MG63 (cell line): ENCODE measurements around the gene ARFGAP1. TPM values are rescaled to one million over a fixed set of nuclear protein-coding genes. Genes with fewer than 3 reads are reported as not detected.
"Not testable (repeated sequence)": the region's sequence is repeated elsewhere in the genome, so short reads cannot be mapped to it uniquely, and the experiment has no call there.

Source experiments
- DNase-seq: peaks from one replicate; pipeline ENCODE4 v3.0.0-alpha.2; 2020
- H3K27me3 ChIP-seq: fragments of 250-450 bp; sonication (Bioruptor Pico); 2 replicates; pipeline ENCODE4 v1.5.1; 2020; ENCODE audit warnings: mild to moderate bottlenecking, moderate library complexity
- H3K36me3 ChIP-seq: fragments of 250-450 bp; sonication (Bioruptor Pico); 2 replicates; pipeline ENCODE4 v1.5.1; 2020; ENCODE audit warnings: mild to moderate bottlenecking, moderate library complexity
- H3K4me3 ChIP-seq: fragments of 250-450 bp; sonication (Bioruptor Pico); 2 replicates; pipeline ENCODE4 v1.5.1; 2020; ENCODE audit warnings: mild to moderate bottlenecking, moderate library complexity
- H3K9me3 ChIP-seq: fragments of 250-450 bp; sonication (Bioruptor Pico); 2 replicates; pipeline ENCODE4 v1.5.1; 2020; ENCODE audit warnings: mild to moderate bottlenecking, moderate library complexity
- total RNA-seq: library from RNA; depleted of rRNA; stranded (reverse); fragments of >200 nt; shearing (Covaris generic); gene quantifications from 2 replicates; pipeline ENCODE4 v1.2.3, GENCODE V29; 2014; ENCODE audit warnings: low replicate concordance

ARFGAP1 gene
- total RNA-seq, 1 experiment from 2014 or later, result 83.8 TPM

DNA sequence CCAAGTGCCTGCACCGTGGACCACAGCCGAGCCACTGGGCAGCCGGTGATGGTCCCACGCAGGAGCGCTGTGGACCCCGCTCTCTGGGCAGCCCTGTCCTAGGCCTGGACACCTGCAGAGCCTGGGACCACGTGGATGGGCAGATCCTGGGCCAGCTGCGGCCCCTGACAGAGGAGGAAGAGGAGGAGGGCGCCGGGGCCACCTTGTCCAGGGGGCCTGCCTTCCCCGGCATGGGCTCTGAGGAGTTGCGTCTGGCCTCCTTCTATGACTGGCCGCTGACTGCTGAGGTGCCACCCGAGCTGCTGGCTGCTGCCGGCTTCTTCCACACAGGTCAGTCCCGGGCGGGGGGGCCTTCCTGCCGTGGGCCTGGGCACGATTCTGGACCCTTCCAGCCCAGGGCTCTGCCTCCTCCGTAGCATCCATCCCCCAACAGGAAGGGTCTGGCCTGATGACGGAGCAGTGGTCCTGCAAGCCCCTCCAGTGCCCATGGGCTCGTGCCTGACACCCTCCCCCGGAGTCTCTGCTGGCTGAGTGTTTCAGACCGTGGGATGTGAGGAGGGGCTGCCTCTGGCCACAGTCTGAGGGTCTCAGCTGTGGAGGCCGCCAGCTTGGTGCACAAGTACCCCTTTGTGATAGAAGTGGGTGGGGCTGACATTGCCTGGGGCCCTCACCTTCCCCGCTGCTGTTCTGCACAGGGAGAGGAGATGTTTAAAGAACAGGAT is 36.3 kb upstream of the ARFGAP1 start:
- H3K36me3 ChIP-seq, result no peaks in the 10 kb centered on the region
- H3K27me3 ChIP-seq, result no peaks in the 10 kb centered on the region
- H3K4me3 ChIP-seq, result no peak overlapping the region
- no peaks in the 10 kb centered on the region for H3K9me3 ChIP-seq
- DNase-seq, result no peak

DNA sequence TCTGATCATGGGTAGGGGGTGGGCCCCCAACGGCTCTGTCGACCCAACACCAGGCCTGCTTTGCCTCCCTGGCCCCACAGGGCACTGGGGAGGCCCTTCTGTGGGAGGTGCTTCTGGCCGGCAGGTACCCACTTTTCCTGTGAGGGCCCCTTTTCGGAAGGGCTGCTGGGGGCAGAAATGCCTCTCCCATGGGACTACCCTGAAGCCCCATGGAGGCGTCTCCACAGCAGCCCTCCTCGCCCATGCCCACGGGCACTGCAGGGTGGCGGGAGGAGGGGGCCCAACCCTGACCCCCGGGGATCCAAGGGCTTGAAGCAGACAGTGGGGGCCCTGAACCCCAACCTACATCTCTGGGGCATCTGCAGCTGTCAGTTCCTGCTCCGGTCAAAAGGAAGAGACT is 34.6 kb upstream of the ARFGAP1 start:
- no peak for DNase-seq
- Histone ChIP-seq H3K36me3 (no peaks in the 10 kb centered on the region), H3K9me3 (no peaks in the 10 kb centered on the region), H3K27me3 (no peaks in the 10 kb centered on the region), H3K4me3 (no peak overlapping the region)

DNA sequence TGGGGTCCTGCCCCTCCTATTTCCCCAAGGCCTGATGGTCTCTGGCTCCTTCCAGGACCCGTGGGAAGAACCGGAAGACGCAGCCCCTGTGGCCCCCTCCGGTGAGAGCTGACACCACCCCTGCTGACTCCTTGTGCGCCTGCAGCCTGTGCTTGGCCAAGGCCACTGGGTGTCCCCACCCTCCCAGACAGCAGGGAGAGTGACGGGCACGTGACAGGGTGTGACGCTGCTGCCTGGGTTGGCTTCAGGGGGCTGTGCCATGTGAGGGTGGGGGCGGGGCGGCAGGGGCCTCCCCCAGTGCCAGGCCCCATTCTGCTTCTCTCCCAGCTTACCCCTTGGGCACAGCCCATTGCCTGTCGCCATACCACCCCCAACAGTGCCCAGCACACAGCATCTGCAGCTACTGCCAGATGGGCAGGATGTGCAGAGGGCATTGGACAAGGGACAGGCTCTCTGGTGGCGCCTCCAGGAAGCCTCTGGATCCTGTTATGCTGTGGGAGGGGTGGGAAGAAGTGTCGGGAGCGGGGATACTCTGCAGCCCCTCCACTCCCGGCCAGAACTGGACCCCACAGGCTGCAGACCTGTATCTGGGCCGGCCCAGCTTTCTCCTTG is 34.0 kb upstream of the ARFGAP1 start:
- Histone ChIP-seq H3K27me3 (no peaks in the 10 kb centered on the region), H3K4me3 (no peak overlapping the region), H3K36me3 (no peaks in the 10 kb centered on the region), H3K9me3 (no peaks in the 10 kb centered on the region)
- DNase-seq, result no peak

DNA sequence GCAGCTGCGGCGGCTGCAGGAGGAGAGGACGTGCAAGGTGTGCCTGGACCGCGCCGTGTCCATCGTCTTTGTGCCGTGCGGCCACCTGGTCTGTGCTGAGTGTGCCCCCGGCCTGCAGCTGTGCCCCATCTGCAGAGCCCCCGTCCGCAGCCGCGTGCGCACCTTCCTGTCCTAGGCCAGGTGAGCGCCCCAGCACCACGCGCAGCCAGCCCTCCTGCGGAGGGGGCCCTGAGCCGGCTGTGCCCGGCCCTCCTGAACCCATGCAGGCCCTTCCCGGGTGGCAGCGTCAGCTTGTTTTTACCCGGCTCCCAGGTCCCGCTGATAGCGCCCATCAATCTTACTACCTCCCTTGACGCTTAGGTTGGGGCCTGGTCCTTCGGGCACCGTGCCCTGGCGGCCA is 33.2 kb upstream of the ARFGAP1 start:
- no peak for DNase-seq
- Histone ChIP-seq H3K27me3 (no peaks in the 10 kb centered on the region), H3K9me3 (no peaks in the 10 kb centered on the region), H3K36me3 (no peaks in the 10 kb centered on the region), H3K4me3 (no peak overlapping the region)

DNA sequence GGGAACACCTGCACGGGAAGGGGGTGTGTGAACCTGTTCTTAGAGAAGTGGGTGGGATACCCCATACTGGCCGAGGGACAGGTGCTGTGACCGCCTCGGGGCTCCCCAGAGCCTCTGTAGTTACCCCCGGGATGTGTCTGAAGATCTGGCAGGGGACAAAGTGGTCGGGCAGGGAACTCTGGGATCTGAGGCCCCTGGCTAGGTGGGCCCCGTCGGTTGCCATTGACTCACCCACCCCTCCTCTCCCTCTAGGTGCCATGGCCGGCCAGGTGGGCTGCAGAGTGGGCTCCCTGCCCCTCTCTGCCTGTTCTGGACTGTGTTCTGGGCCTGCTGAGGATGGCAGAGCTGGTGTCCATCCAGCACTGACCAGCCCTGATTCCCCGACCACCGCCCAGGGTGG is 32.6 kb upstream of the ARFGAP1 start:
- H3K27me3 ChIP-seq, result no peaks in the 10 kb centered on the region
- DNase-seq, result no peak
- no peaks in the 10 kb centered on the region for H3K36me3 ChIP-seq

DNA sequence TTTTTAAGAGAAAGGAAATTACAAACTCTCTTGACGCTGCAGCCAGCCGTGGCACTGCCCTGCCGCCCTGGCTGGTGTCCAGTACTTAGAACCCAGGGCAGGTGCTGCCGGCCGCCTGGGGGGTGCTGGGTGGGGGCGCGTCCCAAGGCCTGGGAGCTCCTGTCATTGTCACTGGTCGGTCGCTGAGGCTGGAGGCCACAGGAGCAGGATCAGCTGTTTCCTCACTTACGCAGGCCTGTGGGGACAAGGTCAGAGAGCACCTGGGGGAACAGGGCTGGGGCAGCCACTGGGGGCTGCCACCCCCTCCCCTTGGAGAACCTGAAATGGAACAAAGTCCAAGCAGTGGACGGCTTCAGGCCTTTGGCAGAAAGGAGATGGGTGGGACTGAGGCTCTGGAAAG is 31.3 kb upstream of the ARFGAP1 start:
- no peaks in the 10 kb centered on the region for H3K36me3 ChIP-seq

More for the DNA sequence above, 32.6 kb upstream of the ARFGAP1 start:
- H3K9me3 ChIP-seq, result no peaks in the 10 kb centered on the region
- no peak overlapping the region for H3K4me3 ChIP-seq

DNA sequence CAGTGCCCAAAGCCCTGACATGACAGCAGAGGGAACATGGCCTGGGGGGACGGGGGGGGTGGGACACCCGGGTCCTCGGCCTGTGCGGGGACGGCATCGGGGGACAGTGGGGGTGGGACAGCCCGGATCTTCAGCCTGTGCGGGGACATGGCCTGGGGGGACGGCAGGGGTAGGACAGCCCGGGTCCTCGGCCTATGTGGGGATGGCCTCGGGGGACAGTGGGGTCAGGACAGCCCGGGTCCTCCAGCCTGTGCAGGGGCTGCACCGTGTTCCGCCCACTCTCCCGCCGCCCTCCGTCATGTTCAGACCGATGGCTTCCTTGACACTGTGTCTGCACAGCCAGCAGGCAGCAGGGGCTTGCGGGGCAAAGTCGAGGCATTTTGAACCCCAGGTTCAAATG is 29.9 kb upstream of the ARFGAP1 start:
- H3K27me3 ChIP-seq, result no peaks in the 10 kb centered on the region
- no peaks in the 10 kb centered on the region for H3K36me3 ChIP-seq
- DNase-seq, result no peak
- no peak overlapping the region for H3K4me3 ChIP-seq
- H3K9me3 ChIP-seq, result no peaks in the 10 kb centered on the region

More for the DNA sequence above, 31.3 kb upstream of the ARFGAP1 start:
- Histone ChIP-seq H3K4me3 (no peak overlapping the region), H3K9me3 (no peaks in the 10 kb centered on the region), H3K27me3 (no peaks in the 10 kb centered on the region)
- no peak for DNase-seq

DNA sequence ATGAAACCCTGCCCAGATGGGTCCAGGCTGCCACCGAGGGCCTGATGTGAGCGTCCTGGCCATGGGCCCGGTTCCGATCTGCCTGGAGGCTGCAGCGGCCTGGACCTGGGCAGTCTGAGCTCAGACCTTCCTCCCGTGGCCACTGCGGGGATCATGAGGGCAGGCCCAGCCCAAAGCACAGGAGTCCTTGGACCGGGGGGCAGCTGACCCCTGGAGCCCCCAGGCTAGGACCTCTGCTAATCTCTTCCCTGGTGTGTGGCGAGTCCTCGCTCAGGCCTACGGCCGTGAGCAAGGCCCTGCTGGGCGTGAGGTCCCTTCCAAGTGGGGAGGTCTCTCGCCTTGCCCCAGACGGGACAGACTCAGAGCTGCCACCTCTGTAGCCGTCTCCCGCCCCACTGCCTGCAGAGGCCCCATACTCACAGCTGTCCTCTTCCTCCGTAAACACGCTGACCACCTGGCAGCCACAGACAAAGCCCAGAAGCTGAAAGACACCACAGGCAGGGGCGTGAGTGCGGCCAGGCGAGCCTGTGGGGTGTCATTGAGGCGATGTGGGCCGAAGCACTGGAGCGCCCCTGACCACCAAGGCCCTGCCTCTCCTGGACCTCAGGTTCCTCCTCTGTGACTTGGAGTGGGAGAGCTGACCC is 28.9 kb upstream of the ARFGAP1 start:
- Histone ChIP-seq H3K4me3 (no peak overlapping the region), H3K36me3 (no peaks in the 10 kb centered on the region), H3K9me3 (no peaks in the 10 kb centered on the region), H3K27me3 (no peaks in the 10 kb centered on the region)
- DNase-seq, result no peak

DNA sequence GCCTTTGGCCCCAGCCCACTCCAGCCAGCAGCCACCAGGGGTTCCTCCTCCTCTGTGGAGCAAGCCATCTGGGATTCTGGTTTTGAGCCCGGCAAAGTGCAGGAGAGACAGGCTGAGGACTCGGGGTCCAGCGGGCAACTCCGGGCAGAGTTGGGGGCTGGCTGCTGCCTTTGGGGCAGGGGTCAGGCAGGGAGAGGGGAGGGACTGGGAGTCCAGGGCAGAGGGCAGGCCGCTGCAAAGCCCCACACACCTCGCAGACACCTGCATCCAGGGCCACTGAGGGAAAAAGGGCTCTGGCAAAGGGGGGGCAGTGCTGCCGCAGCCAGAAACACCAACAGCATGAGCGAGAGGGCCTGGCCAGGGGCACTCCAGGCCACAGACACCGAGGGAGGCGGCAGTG is 28.1 kb upstream of the ARFGAP1 start:
- Histone ChIP-seq H3K27me3 (no peaks in the 10 kb centered on the region), H3K9me3 (no peaks in the 10 kb centered on the region), H3K36me3 (no peaks in the 10 kb centered on the region), H3K4me3 (no peak overlapping the region)
- DNase-seq, result no peak

DNA sequence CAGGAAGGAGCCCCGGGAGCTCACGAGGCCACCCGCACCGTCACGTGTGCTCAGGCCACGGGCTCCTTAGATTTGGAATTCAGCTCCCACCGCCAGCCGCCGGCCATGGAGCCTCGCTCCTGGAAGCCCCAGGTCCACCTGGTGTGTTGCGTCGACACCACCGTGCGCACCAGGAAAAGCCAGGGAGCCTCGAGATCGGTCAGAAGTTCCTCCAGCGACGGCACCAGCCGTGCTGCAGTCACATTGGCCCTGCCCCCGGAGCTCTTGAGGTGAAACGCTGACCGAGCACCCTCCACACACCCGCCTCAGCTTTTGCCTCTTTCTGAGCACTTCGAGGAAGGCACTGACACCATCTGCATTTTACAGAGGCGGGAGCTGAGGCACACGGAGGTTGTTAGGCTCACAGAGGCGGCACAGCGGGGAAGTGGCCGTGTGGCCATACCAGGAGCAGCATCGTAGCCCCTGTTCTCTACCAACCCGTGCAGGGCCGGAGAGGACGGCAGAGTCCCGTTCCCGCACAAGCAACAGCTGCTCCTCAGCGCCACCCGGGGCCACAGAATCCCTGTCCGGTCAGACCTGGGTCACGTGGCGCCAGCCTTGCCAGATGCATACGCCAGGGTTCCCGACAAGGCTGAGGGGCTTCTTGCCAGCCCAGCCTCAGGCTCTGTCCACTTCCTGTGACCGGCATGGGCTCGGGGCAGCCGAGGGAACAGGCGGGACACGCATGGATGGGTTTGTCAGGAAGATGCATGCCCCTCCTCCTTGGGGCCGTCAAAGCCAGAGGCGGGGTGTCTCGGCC is 25.9 kb upstream of the ARFGAP1 start:
- Histone ChIP-seq H3K27me3 (no peaks in the 10 kb centered on the region), H3K36me3 (no peaks in the 10 kb centered on the region), H3K9me3 (no peaks in the 10 kb centered on the region), H3K4me3 (no peak overlapping the region)
- no peak for DNase-seq

DNA sequence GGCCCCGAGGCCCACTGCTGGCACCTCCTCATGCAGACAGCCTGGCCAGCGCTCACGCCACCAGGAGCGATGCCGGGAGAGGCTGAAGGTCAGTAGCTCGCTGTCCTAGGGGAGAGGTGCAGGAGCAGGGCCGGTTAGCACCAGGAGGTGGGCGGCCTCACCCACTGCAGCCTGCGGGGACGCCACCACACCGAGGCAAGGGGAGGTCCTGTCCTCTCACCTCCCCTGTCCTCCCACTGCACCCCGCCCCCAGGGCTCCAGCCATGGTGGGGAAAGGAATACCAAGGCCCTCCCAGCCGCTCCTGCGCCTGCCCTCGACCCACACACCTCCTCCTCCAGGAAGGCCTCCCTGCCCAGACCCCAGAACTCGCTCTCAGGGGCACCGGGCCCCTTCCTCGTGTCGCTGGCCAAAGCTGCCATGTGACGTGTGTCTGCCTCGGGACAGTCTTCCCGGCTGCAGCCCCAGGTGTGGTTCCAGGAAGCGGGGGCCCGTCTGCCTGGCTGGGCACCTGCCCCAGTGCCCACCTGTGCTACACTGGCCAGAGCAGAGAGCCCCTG is 24.9 kb upstream of the ARFGAP1 start:
- Histone ChIP-seq H3K36me3 (no peaks in the 10 kb centered on the region), H3K27me3 (peaks cover 4% of the 10 kb centered on the region), H3K4me3 (no peak overlapping the region), H3K9me3 (no peaks in the 10 kb centered on the region)
- DNase-seq, result no peak

DNA sequence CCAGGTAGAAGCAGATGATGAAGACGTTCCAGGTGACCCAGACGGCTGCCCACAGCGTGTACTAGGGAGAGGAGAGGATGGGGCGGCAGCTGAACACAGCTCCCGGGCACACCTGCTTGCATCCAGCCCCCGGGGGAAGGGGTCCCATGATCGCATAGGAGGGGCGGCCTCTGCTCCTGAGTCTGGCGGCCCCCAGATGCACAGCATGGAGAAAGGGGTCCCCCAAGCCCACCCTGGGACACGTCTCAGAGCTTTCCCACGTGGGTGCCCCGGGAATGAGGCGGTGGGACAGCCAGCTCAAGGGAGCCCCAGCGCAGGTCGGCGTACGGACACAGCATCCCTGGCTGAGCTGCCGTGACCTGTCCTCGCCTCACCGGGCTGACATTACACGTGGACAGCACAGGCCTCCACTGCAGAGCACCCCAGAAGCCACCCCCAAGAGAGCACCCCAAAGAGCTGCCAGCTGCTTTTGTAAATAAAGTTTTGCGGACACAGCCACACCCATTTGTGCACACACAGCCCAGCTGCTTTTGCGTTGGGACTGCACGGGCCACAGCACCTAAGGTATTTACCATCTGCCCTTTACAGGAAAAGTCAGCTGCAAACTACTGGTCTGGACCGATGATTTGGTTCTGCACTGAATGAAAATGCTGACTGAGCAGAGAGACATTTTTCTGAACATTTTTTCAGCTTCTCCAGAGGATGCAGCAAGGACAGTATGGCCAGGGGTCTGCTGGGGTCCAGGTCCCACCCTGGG is 23.6 kb upstream of the ARFGAP1 start:
- no peaks in the 10 kb centered on the region for H3K36me3 ChIP-seq
- peaks cover 12% of the 10 kb centered on the region for H3K27me3 ChIP-seq
- H3K4me3 ChIP-seq, result no peak overlapping the region
- H3K9me3 ChIP-seq, result no peaks in the 10 kb centered on the region
- no peak for DNase-seq

DNA sequence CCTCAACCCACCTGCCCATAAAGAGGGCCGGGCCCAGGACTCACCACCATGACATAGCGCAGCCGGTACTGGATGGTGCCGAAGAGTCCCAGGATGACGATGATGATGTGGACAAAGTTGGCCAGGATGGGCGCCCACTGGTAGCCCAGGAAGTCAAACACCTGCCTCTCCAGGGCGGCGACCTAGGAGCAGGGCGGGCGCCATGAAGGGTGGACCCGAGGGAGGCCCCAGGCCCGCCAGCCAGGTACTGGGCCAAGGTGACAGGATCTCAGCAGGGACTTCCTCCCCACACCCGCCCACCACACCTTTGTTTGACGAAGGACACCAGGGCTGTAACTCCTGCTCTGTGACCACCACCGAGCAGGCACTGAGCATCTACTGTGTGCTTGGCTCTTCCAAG is 22.7 kb upstream of the ARFGAP1 start:
- Histone ChIP-seq H3K9me3 (no peaks in the 10 kb centered on the region), H3K27me3 (peaks cover 18% of the 10 kb centered on the region)
- no peak for DNase-seq

DNA sequence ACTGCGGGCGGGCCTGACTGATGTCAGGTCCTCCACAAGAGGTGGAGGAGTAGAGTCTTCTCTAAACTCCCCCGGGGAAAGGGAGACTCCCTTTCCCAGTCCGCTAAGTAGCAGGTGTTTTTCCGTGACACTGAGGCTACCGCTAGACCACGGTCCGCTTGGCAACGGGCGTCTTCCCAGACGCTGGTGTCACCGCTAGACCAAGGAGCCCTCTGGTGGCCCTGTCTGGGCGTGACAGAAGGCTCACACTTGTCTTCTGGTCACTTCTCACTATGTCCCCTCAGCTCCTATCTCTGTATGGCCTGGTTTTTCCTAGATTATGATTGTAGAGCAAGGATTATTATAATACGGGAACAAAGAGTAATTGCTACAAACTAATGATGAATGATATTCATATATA is 21.3 kb upstream of the ARFGAP1 start:
- not testable (repeated sequence) for H3K9me3 ChIP-seq
- peaks cover 33% of the 10 kb centered on the region for H3K27me3 ChIP-seq

More for the DNA sequence above, 22.7 kb upstream of the ARFGAP1 start:
- Histone ChIP-seq H3K4me3 (no peak overlapping the region), H3K36me3 (no peaks in the 10 kb centered on the region)

DNA sequence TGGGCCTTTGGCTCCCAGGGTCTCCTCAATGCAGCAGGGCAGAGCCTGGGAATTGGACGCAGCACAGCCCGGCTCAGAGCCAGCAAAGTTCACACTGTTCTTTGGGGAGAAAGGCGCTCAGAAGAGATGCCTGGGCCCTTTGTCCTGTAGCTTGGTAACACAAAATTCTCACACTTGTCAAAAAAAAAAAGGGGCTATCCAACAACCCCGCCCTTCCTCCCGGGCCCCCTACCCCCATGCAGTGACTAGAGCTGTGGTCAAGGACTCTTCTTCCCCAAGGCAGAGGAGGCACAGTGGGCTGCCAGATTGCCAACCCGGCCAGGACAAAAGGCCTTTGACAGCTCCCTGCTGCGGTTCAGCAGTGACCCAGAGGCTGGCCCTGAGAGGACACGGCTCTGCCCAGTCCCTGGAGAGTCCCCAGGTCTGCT is 20.3 kb upstream of the ARFGAP1 start:
- no peak for DNase-seq
- no peaks in the 10 kb centered on the region for H3K9me3 ChIP-seq
- no peaks in the 10 kb centered on the region for H3K36me3 ChIP-seq
- peaks cover 37% of the 10 kb centered on the region for H3K27me3 ChIP-seq
- no peak overlapping the region for H3K4me3 ChIP-seq

More for the DNA sequence above, 21.3 kb upstream of the ARFGAP1 start:
- H3K4me3 ChIP-seq, DNase-seq, H3K36me3 ChIP-seq: not testable (repeated sequence)

DNA sequence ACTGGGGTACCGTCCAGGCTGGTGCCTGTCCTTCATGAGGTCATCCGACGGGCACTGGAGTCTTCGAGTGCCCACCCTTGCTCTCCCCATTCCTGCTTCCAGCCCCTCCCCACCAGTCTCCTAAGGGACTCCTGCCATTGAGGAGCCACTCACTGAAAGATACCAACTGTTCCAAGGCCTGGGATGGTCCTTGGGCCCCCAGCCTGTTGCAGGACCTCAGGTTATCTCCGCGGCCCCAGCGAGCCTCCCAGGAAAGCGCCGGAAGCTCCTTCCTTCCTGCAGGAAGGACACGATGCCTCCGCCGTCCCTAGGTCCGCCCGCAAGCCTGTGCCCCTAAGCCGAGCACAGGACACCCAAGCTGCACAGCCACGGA is 19.6 kb upstream of the ARFGAP1 start:
- Histone ChIP-seq H3K9me3 (no peaks in the 10 kb centered on the region), H3K27me3 (peaks cover 37% of the 10 kb centered on the region), H3K36me3 (no peaks in the 10 kb centered on the region), H3K4me3 (no peak overlapping the region)
- no peak for DNase-seq
